K562 (cell line): ENCODE data around the gene ZRANB1. TPM values are rescaled to one million over a fixed set of nuclear protein-coding genes. Genes with fewer than 3 reads are reported as not detected.

ENCODE experiments used
- ATAC-seq: fragments of 200-7000 bp; cut with Tn5 transposase; 3 replicates; pipeline ENCODE4 v1.9.1; 2020; ENCODE audit warnings: moderate library complexity
- BruUV-seq: library from RNA; stranded (reverse); fragments of 400-500 nt; replicated peaks from 2 replicates; lab custom pipeline; 2021; lab: Mats Ljungman, UMichigan
- CTCF ChIA-PET: fragments of 300-600 bp; formaldehyde crosslinking; extraction: SDS; loops from one replicate; lab custom pipeline; 2021; ENCODE audit warnings: low intra/inter-chr PET ratio; lab: Yijun Ruan, JAX
- POLR2A ChIA-PET: fragments of 300-600, 350-650 bp; sonication (Branson Sonifier 250); formaldehyde crosslinking; extraction: SDS; loops from one replicate; lab custom pipeline; 2021; ENCODE audit warnings: antibody characterized with exemption, inconsistent platforms; lab: Yijun Ruan, JAX
- DNase-seq, 4 experiments: peaks; one replicate each; pipeline versions ENCODE4 v3.0.0 to v3.0.0-alpha.2; 2011 to 2018; ENCODE audit warnings: low spot score in 3 of 4, mixed read lengths in 3 of 4; ENCODE audit errors: extremely low read depth in 1 of 4
- FAIRE-seq: peaks from 2 replicates; lab custom pipeline; 2011; peaks lifted over from hg19 to GRCh38; lab: Jason Lieb, UNC
- H2AFZ ChIP-seq: 2 replicates; pipeline ENCODE4 v1.6.0; 2011; ENCODE audit warnings: low read depth, low read length, control low read depth, inconsistent platforms
- H3K27ac ChIP-seq: fragments of 200-600 bp; 3 replicates; pipeline ENCODE4 v1.8.0; 2011; ENCODE audit warnings: low read depth, mild to moderate bottlenecking, control low read depth, inconsistent platforms, low read length, moderate library complexity, mixed read lengths; ENCODE audit errors: extremely low read depth
- H3K27me3 ChIP-seq, 2 experiments: fragments of 300-600 bp in 1 of 2; 2 replicates in 1 of 2; 3 replicates in 1 of 2; pipeline versions ENCODE4 v1.6.0 to v1.8.0; 2011; ENCODE audit warnings: inconsistent platforms in 2 of 2, low read length in 2 of 2, mild to moderate bottlenecking in 1 of 2, mixed read lengths in 1 of 2, moderate library complexity in 1 of 2; ENCODE audit not compliant: control insufficient read depth in 2 of 2, insufficient read depth in 2 of 2
- H3K36me3 ChIP-seq: fragments of 300-600 bp; 3 replicates; pipeline ENCODE4 v1.8.0; 2011; ENCODE audit warnings: mild to moderate bottlenecking, low read length, inconsistent platforms; ENCODE audit not compliant: control insufficient read depth, insufficient read depth
- H3K4me1 ChIP-seq, 2 experiments: fragments of 200-600 bp in 1 of 2; replicated peaks in 1 of 2; 2 replicates in 1 of 2; 3 replicates in 1 of 2; pipeline versions ENCODE4 v1.5.1 to v1.8.0; 2011; ENCODE audit warnings: inconsistent platforms in 2 of 2, low read length in 2 of 2, mild to moderate bottlenecking in 1 of 2, mixed read lengths in 1 of 2, moderate library complexity in 1 of 2; ENCODE audit not compliant: control insufficient read depth in 2 of 2, insufficient read depth in 2 of 2
- H3K4me2 ChIP-seq: 2 replicates; pipeline ENCODE4 v1.6.1; 2011; ENCODE audit warnings: low read length, control low read depth, inconsistent platforms, mixed read lengths; ENCODE audit not compliant: insufficient read depth
- H3K4me3 ChIP-seq: fragments of 200-600 bp; sonication (generic), shearing (Covaris generic); 2 replicates; pipeline ENCODE4 v1.5.1; 2016; ENCODE audit warnings: control low read depth, inconsistent platforms
- H3K79me2 ChIP-seq: fragments of 200-600 bp; 3 replicates; pipeline ENCODE4 v1.8.0; 2011; ENCODE audit warnings: low read length, inconsistent platforms; ENCODE audit not compliant: control insufficient read depth, insufficient read depth
- H3K9ac ChIP-seq, 2 experiments: 2 replicates each; pipeline versions ENCODE4 v1.6.0 to v1.6.1; 2011; ENCODE audit warnings: low read depth in 2 of 2, low read length in 2 of 2, control low read depth in 1 of 2, inconsistent platforms in 1 of 2, mild to moderate bottlenecking in 1 of 2, mixed read lengths in 1 of 2; ENCODE audit not compliant: insufficient read depth in 1 of 2
- H3K9me1 ChIP-seq: one replicate; pipeline ENCODE4 v1.6.0; 2011; ENCODE audit warnings: inconsistent platforms, mild to moderate bottlenecking, low read length, moderate library complexity; ENCODE audit not compliant: control insufficient read depth, insufficient read depth
- H3K9me3 ChIP-seq: replicated peaks from 2 replicates; pipeline ENCODE4 v1.5.1; 2011; ENCODE audit warnings: low read depth, low read length, inconsistent platforms; ENCODE audit not compliant: control insufficient read depth, insufficient read depth
- H4K20me1 ChIP-seq: replicated peaks from 2 replicates; pipeline ENCODE4 v1.6.1; 2011; ENCODE audit warnings: low read length, inconsistent platforms, mixed read lengths; ENCODE audit not compliant: control insufficient read depth, insufficient read depth
- ARID4B ChIP-seq: sonication (generic); formaldehyde crosslinking; IDR thresholded peaks from 2 replicates; pipeline ENCODE4 v1.8.0; 2022; ENCODE audit warnings: mild to moderate bottlenecking, missing genetic modification reagents
- KLF16 ChIP-seq: IDR thresholded peaks from 2 replicates; pipeline ENCODE4 v1.6.1; 2016; ENCODE audit warnings: antibody characterized with exemption
- MITF ChIP-seq: IDR thresholded peaks from 2 replicates; pipeline ENCODE4 v1.6.1; 2014; ENCODE audit warnings: antibody characterized with exemption
- RBM15 ChIP-seq: fragments of 200-400 bp; formaldehyde crosslinking; IDR thresholded peaks from 2 replicates; pipeline ENCODE4 v1.6.1; 2018; ENCODE audit warnings: mild to moderate bottlenecking, low read length, moderate library complexity; ENCODE audit not compliant: insufficient read depth
- RBM34 ChIP-seq: fragments of 200-400 bp; formaldehyde crosslinking; IDR thresholded peaks from 2 replicates; pipeline ENCODE4 v1.6.1; 2018; ENCODE audit warnings: low read length, borderline replicate concordance; ENCODE audit not compliant: insufficient read depth
- TCFL5 ChIP-seq: fragments of 250-450 bp; sonication (Bioruptor Pico); conservative IDR thresholded peaks from 2 replicates; pipeline ENCODE4 v1.6.1; 2021; ENCODE audit warnings: mild to moderate bottlenecking, moderate library complexity, matching md5 sums
- ZNF316 ChIP-seq: fragments of 450-650 bp; IDR thresholded peaks from 2 replicates; pipeline ENCODE4 v1.6.1; 2016
- ZNF707 ChIP-seq: fragments of 250-450 bp; sonication (Bioruptor Pico); conservative IDR thresholded peaks from 2 replicates; pipeline ENCODE4 v1.8.0; 2022; ENCODE audit warnings: inconsistent platforms, mild to moderate bottlenecking, moderate library complexity
- WGBS: fragments of 100-300 bp; shearing (Covaris generic); methylation state at CpG from one replicate; pipeline ENCODE4 v1.1.6; 2016; ENCODE audit warnings: low coverage, mixed read lengths; ENCODE audit not compliant: insufficient coverage; ENCODE audit errors: missing lambda C conversion rate; 5-methylcytosine and 5-hydroxymethylcytosine counted together
- in situ Hi-C: fragments of 300-500 bp; cut with MboI; formaldehyde crosslinking; loops from 4 replicates; pipeline ENCODE4 v1.15.0; 2018; ENCODE audit warnings: inconsistent platforms, mixed read lengths
- intact Hi-C: fragments of 100-400 bp; cut with micrococcal nuclease; formaldehyde crosslinking; loops from 2 replicates; pipeline ENCODE4 v1.14.2; 2022
- polyA plus RNA-seq, 8 experiments: library from polyadenylated mRNA; depleted of rRNA in 4 of 8; stranded (reverse) in 5 of 8; unstranded in 3 of 8; fragments of >200 nt; fragmentation: Nextera tagmentation in 2 of 8; fragmentation: Illumina TruSeq in 1 of 8; extraction: Ambion mirVana in 2 of 8; extraction: Trizol in 1 of 8; gene quantifications; 2 replicates each; pipeline versions ENCODE4 v1.2.1 to v1.2.3, GENCODE V29; 2011 to 2014; ENCODE audit warnings: inconsistent platforms in 1 of 8, missing spikeins in 1 of 8
- total RNA-seq, 7 experiments: library from RNA; depleted of rRNA in 6 of 7; stranded (reverse); fragments of >200 nt in 6 of 7; fragmentation: Illumina TruSeq in 2 of 7; extraction: Trizol in 2 of 7; gene quantifications; 2 replicates each; pipeline versions ENCODE4 v1.2.1 to v1.2.3, GENCODE V29; 2011 to 2021; ENCODE audit warnings: low replicate concordance in 1 of 7

The ZRANB1 gene
- total and polyA plus RNA-seq, 9 of the 15 experiments (the other 6 are each of a cell fraction or from before 2014, with no cell fraction given) = 0.07 to 1.1 (median 0.64) TPM

GRCh38 chr10:125011926-125012705 lies 70.2 kb downstream of the ZRANB1 start:
- H4K20me1 ChIP-seq = no peaks in the 10 kb centered on the region
- H3K27me3 ChIP-seq = no peaks in the 10 kb centered on the region
- H3K4me2 ChIP-seq = no peak overlapping the region
- WGBS = no CpG with 5 or more reads among the region's 27 CpGs
- in situ Hi-C loops (no loop called here), intact Hi-C loops (no loop called here)
- no peaks in the 10 kb centered on the region for H3K36me3 ChIP-seq
- POLR2A ChIA-PET = no interaction called here
- DNase-seq (no peak), ATAC-seq (no peak), FAIRE-seq (no peak)
- H3K9me3 ChIP-seq = no peaks in the 10 kb centered on the region
- BruUV-seq = no TSS peak
- no peaks in the 10 kb centered on the region for H3K9me1 ChIP-seq
- no peak overlapping the region for H2AFZ ChIP-seq
- no peaks in the 10 kb centered on the region for H3K79me2 ChIP-seq
- no peak overlapping the region for H3K27ac ChIP-seq
- H3K4me3 ChIP-seq = no peak overlapping the region
- CTCF ChIA-PET = no interaction called here
- H3K9ac ChIP-seq = no peak overlapping the region
- no peak for TF ChIP-seq MITF
- TF ChIP-seq TCFL5 (CRISPR knock-in tag) = no peak
- TF ChIP-seq KLF16 = no peak
- no peak for TF ChIP-seq RBM15
- no peak for TF ChIP-seq ZNF316
- no peak for TF ChIP-seq ARID4B (CRISPR knock-in tag)
- TF ChIP-seq ZNF707 = no peak
- TF ChIP-seq RBM34 = no peak
- no peaks in the 10 kb centered on the region for H3K4me1 ChIP-seq
